ENCODE measurements around the gene MACROD2.

The MACROD2 gene

DNA sequence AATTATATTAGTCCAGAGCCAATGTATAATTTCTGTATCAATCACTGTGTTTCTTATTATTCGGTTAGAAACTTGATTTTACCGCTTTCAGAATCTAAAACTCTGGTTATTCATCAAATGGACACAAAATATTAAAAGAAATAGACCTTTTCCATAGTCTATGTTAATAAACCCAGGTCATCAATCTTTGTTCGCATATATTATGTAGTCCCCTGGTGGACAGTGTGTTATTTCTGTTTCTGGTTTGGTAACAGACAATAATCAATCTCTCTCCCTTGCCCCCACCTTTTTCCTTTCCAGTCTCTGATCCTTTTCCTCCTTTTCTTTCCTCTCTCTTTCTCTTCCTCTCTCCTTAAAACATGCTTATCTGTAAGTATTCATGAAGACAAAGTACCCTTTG is 203.1 kb downstream of the MACROD2 start:
- Histone ChIP-seq H3K4me1 (no peaks in the 10 kb centered on the region), H3K4me3 (ENCODE audit: low read depth, low read length) (no peak overlapping the region), H3K36me3 (no peaks in the 10 kb centered on the region), H3K27me3 (no peaks in the 10 kb centered on the region), H3K9me3 (no peaks in the 10 kb centered on the region)
- TF ChIP-seq, protein P1, sequence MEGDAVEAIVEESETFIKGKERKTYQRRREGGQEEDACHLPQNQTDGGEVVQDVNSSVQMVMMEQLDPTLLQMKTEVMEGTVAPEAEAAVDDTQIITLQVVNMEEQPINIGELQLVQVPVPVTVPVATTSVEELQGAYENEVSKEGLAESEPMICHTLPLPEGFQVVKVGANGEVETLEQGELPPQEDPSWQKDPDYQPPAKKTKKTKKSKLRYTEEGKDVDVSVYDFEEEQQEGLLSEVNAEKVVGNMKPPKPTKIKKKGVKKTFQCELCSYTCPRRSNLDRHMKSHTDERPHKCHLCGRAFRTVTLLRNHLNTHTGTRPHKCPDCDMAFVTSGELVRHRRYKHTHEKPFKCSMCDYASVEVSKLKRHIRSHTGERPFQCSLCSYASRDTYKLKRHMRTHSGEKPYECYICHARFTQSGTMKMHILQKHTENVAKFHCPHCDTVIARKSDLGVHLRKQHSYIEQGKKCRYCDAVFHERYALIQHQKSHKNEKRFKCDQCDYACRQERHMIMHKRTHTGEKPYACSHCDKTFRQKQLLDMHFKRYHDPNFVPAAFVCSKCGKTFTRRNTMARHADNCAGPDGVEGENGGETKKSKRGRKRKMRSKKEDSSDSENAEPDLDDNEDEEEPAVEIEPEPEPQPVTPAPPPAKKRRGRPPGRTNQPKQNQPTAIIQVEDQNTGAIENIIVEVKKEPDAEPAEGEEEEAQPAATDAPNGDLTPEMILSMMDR (IDR thresholded peaks at IDR 0.05; ENCODE audit: low read depth, low read length): no peak; the same call in 1 of the 2 replicates
- DNase-seq: no peak

DNA sequence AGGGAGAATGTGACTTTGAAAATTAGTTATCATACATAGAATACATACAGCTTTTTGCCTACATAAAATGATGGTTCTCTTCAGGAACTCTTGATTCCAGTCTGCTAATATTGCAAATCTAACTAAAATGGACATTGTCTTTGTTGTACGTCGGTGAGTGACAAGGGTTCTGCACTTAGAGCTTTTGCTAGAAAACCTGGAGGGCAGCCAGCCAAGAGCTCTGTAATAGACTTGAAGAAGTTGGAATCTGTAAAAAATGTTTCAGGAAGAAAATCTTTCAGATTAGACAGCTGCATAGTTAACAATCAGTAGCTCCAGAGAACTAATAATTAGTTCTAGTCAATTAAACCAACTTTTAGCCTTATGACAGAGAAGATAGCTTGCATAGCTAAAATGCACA is 203.8 kb downstream of the MACROD2 start:
- no peak for DNase-seq
- Histone ChIP-seq H3K9me3 (no peaks in the 10 kb centered on the region), H3K36me3 (no peaks in the 10 kb centered on the region), H3K4me1 (no peaks in the 10 kb centered on the region), H3K4me3 (ENCODE audit: low read depth, low read length) (no peak overlapping the region), H3K27me3 (no peaks in the 10 kb centered on the region)
- TF ChIP-seq, protein P1 (IDR thresholded peaks at IDR 0.05; ENCODE audit: low read depth, low read length): no peak

- TF ChIP-seq, protein P1 (IDR thresholded peaks at IDR 0.05; ENCODE audit: low read depth, low read length): no peak
- no peaks in the 10 kb centered on the region for H3K9me3 ChIP-seq
- DNase-seq: no peak
Measured at GRCh38 chr20:14203657-14204056, 208.3 kb downstream of the MACROD2 start.

GRCh38 chr20:14207591-14207990 is 212.3 kb downstream of the MACROD2 start:
- no peaks in the 10 kb centered on the region for H3K9me3 ChIP-seq
- no peak overlapping the region for H3K4me3 ChIP-seq (ENCODE audit: low read depth, low read length)
- TF ChIP-seq, protein P1 (IDR thresholded peaks at IDR 0.05; ENCODE audit: low read depth, low read length): no peak
- no peak for DNase-seq
- no peaks in the 10 kb centered on the region for H3K27me3 ChIP-seq
- H3K4me1 ChIP-seq: no peaks in the 10 kb centered on the region
- H3K36me3 ChIP-seq: no peaks in the 10 kb centered on the region

More at GRCh38 chr20:14203657-14204056, 208.3 kb downstream of the MACROD2 start:
- Histone ChIP-seq H3K4me1 (no peaks in the 10 kb centered on the region), H3K4me3 (ENCODE audit: low read depth, low read length) (no peak overlapping the region), H3K27me3 (no peaks in the 10 kb centered on the region), H3K36me3 (no peaks in the 10 kb centered on the region)

GRCh38 chr20:14208956-14209355 is 213.6 kb downstream of the MACROD2 start:
- H3K9me3 ChIP-seq: no peaks in the 10 kb centered on the region
- no peaks in the 10 kb centered on the region for H3K27me3 ChIP-seq
- no peak overlapping the region for H3K4me3 ChIP-seq (ENCODE audit: low read depth, low read length)
- peaks cover 3% of the 10 kb centered on the region; the same call in 1 of the 2 replicates for H3K4me1 ChIP-seq
- DNase-seq: no peak
- no peaks in the 10 kb centered on the region for H3K36me3 ChIP-seq
- TF ChIP-seq, protein P1 (IDR thresholded peaks at IDR 0.05; ENCODE audit: low read depth, low read length): no peak

GRCh38 chr20:14210146-14210545 is 214.8 kb downstream of the MACROD2 start:
- no peak overlapping the region for H3K4me3 ChIP-seq (ENCODE audit: low read depth, low read length)
- no peak for DNase-seq
- H3K4me1 ChIP-seq: peaks cover 6% of the 10 kb centered on the region; the same call in 1 of the 2 replicates
- H3K27me3 ChIP-seq: no peaks in the 10 kb centered on the region
- no peaks in the 10 kb centered on the region for H3K9me3 ChIP-seq
- H3K36me3 ChIP-seq: no peaks in the 10 kb centered on the region
- TF ChIP-seq, protein P1 (IDR thresholded peaks at IDR 0.05; ENCODE audit: low read depth, low read length): no peak
